Loucy (cell line): ENCODE results near the gene TCOF1.

Experiments
- EZH2phosphoT487 ChIP-seq: fragments of 200-600 bp; IDR thresholded peaks from 2 replicates; pipeline ENCODE4 v1.6.1; 2018; ENCODE audit warnings: antibody characterized with exemption, mild to moderate bottlenecking, moderate library complexity, borderline replicate concordance
- TF ChIP-seq, protein P1 (sequence below): fragments of 200-600 bp; sonication (generic); conservative IDR thresholded peaks from 2 replicates; pipeline ENCODE4 v1.5.1; 2014; ENCODE audit warnings: mild to moderate bottlenecking, antibody characterized with exemption, low read length

DNA sequence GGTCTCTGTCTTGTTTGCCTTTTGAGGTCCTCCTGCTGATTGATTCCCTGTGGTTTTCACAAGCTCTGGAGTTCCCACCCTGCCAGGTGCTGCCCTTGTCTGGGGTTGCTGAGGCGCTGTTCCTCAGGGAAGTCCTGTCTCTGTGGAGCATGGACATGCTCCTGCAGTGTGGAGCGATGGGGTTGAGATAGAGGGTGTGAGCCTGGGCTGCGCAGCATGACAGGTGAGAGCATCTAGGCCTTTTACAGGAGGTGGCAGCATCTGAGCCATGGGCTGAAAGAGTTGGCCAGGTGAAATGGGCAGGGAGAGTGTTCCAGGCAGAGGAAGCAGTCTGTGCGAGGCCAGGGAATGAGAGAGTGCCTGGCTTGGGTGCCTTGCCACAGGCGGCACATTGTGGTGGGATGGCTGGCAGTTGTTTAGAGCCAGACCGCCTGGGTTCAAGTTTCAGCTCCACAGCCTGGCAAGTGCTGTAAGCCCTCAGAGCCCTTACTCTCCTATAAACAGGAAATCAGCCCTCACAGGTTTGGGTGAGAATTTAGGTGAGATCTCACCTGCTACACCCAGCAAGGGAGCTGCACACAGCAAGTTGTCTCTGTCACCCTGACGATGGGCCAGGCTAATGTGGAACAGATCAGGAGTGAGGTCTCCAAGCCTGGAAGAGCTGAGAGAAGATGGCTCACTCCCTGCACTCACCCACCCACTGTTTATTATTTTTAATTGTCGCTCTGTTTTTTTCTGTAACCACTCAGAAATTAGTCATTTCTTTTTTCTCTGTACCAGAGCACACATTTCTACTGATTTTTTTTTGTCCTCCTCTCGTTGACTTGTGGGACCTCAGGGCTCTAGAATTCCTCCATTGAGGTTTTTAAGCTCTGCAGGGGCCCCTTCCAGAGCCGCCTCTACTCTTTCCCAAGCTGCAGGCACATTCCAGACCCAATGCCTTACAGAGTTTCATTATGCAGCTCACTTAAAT is 19.6 kb downstream of the TCOF1 start:
- TF ChIP-seq, protein P1, sequence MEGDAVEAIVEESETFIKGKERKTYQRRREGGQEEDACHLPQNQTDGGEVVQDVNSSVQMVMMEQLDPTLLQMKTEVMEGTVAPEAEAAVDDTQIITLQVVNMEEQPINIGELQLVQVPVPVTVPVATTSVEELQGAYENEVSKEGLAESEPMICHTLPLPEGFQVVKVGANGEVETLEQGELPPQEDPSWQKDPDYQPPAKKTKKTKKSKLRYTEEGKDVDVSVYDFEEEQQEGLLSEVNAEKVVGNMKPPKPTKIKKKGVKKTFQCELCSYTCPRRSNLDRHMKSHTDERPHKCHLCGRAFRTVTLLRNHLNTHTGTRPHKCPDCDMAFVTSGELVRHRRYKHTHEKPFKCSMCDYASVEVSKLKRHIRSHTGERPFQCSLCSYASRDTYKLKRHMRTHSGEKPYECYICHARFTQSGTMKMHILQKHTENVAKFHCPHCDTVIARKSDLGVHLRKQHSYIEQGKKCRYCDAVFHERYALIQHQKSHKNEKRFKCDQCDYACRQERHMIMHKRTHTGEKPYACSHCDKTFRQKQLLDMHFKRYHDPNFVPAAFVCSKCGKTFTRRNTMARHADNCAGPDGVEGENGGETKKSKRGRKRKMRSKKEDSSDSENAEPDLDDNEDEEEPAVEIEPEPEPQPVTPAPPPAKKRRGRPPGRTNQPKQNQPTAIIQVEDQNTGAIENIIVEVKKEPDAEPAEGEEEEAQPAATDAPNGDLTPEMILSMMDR = no peak
- no peak for TF ChIP-seq EZH2phosphoT487
